ENCODE data around the gene DCUN1D2.

The DCUN1D2 gene

GRCh38 chr13:113415825-113416224 lies 74.7 kb downstream of the DCUN1D2 start:
- peaks cover 4% of the 10 kb centered on the region; the same call in 1 of the 2 replicates for H3K9me3 ChIP-seq (ENCODE audit: control insufficient read depth, insufficient read depth, low read length)
- no peaks in the 10 kb centered on the region for H3K27me3 ChIP-seq (ENCODE audit: control insufficient read depth, low read length)
- no peaks in the 10 kb centered on the region for H4K20me1 ChIP-seq (ENCODE audit: control insufficient read depth, insufficient read depth, low read depth, low read length)
- H3K27ac ChIP-seq (ENCODE audit: low read depth, low read length) = no peak overlapping the region
- no peak overlapping the region for H3K4me2 ChIP-seq (ENCODE audit: low read length)
- no peaks in the 10 kb centered on the region for H3K36me3 ChIP-seq (ENCODE audit: control insufficient read depth, low read length)
- H3K79me2 ChIP-seq (ENCODE audit: control insufficient read depth, low read length) = peaks cover 7% of the 10 kb centered on the region
- TF ChIP-seq CTCF (IDR thresholded peaks at IDR 0.05; ENCODE audit: low read depth, low read length, poor library complexity, severe bottlenecking) = no peak
- TF ChIP-seq EZH2phosphoT487 (IDR thresholded peaks at IDR 0.05; ENCODE audit: borderline replicate concordance, low read length) = no peak
- no peaks in the 10 kb centered on the region for H3F3A ChIP-seq (ENCODE audit: control insufficient read depth, insufficient read depth)
- peaks cover 18% of the 10 kb centered on the region for H3K4me1 ChIP-seq (ENCODE audit: control insufficient read depth, low read length)
- H3K4me3 ChIP-seq (ENCODE audit: low read length) = no peak overlapping the region
- no peaks in the 10 kb centered on the region for H3K9me2 ChIP-seq (replicated peaks; ENCODE audit: control insufficient read depth, low read length)

- TF ChIP-seq CTCF (IDR thresholded peaks at IDR 0.05; ENCODE audit: low read depth, low read length, poor library complexity, severe bottlenecking) = no peak
- no peak for TF ChIP-seq EZH2phosphoT487 (IDR thresholded peaks at IDR 0.05; ENCODE audit: borderline replicate concordance, low read length)
- no peak overlapping the region for H3K27ac ChIP-seq (ENCODE audit: low read depth, low read length)
- no peaks in the 10 kb centered on the region for H3K36me3 ChIP-seq (ENCODE audit: control insufficient read depth, low read length)
- H3K4me2 ChIP-seq (ENCODE audit: low read length) = no peak overlapping the region
- H3K9me3 ChIP-seq (ENCODE audit: control insufficient read depth, insufficient read depth, low read length) = peaks cover 4% of the 10 kb centered on the region; the same call in 1 of the 2 replicates
- H3K9me2 ChIP-seq (replicated peaks; ENCODE audit: control insufficient read depth, low read length) = no peaks in the 10 kb centered on the region
- peaks cover 14% of the 10 kb centered on the region for H3K79me2 ChIP-seq (ENCODE audit: control insufficient read depth, low read length)
- peaks cover 26% of the 10 kb centered on the region for H3K4me1 ChIP-seq (ENCODE audit: control insufficient read depth, low read length)
- H4K20me1 ChIP-seq (ENCODE audit: control insufficient read depth, insufficient read depth, low read depth, low read length) = no peaks in the 10 kb centered on the region
- no peaks in the 10 kb centered on the region for H3K27me3 ChIP-seq (ENCODE audit: control insufficient read depth, low read length)
- 0 out of 2 replicates have a peak, but pooled peaks cover 1% of the 10 kb centered on the region for H3F3A ChIP-seq (ENCODE audit: control insufficient read depth, insufficient read depth)
- no peak overlapping the region for H3K4me3 ChIP-seq (ENCODE audit: low read length)
Measured at GRCh38 chr13:113415032-113415431, 75.5 kb downstream of the DCUN1D2 start.

GRCh38 chr13:113414335-113414734 lies 76.2 kb downstream of the DCUN1D2 start:
- no peak overlapping the region for H3K4me2 ChIP-seq (ENCODE audit: low read length)
- no peak for TF ChIP-seq EZH2phosphoT487 (IDR thresholded peaks at IDR 0.05; ENCODE audit: borderline replicate concordance, low read length)
- no peak for TF ChIP-seq CTCF (IDR thresholded peaks at IDR 0.05; ENCODE audit: low read depth, low read length, poor library complexity, severe bottlenecking)
- peaks cover 32% of the 10 kb centered on the region for H3K4me1 ChIP-seq (ENCODE audit: control insufficient read depth, low read length)
- no peaks in the 10 kb centered on the region for H3K36me3 ChIP-seq (ENCODE audit: control insufficient read depth, low read length)
- H3F3A ChIP-seq (ENCODE audit: control insufficient read depth, insufficient read depth) = peaks cover 5% of the 10 kb centered on the region; the same call in 1 of the 2 replicates
- H4K20me1 ChIP-seq (ENCODE audit: control insufficient read depth, insufficient read depth, low read depth, low read length) = no peaks in the 10 kb centered on the region
- H3K27me3 ChIP-seq (ENCODE audit: control insufficient read depth, low read length) = no peaks in the 10 kb centered on the region
- H3K27ac ChIP-seq (ENCODE audit: low read depth, low read length) = no peak overlapping the region
- H3K79me2 ChIP-seq (ENCODE audit: control insufficient read depth, low read length) = peaks cover 16% of the 10 kb centered on the region
- H3K9me2 ChIP-seq (replicated peaks; ENCODE audit: control insufficient read depth, low read length) = no peaks in the 10 kb centered on the region
- peaks cover 6% of the 10 kb centered on the region for H3K9me3 ChIP-seq (ENCODE audit: control insufficient read depth, insufficient read depth, low read length)
- no peak overlapping the region for H3K4me3 ChIP-seq (ENCODE audit: low read length)
